Lower leg skin (tissue), 3 donors: Measurements from ENCODE around the gene MTLN.

Source experiments
- CTCF ChIP-seq, 3 donors: fragments of 450-650 bp; IDR thresholded peaks; one replicate each; pipeline ENCODE4 v1.5.1; 2016; ENCODE audit warnings: antibody characterized with exemption in 3 of 3, mild to moderate bottlenecking in 3 of 3, moderate library complexity in 2 of 3
- POLR2A ChIP-seq, 2 donors: fragments of 450-650 bp; IDR thresholded peaks; one replicate each; pipeline ENCODE4 v1.6.1; 2016 to 2017; ENCODE audit warnings: antibody characterized with exemption in 2 of 2, mild to moderate bottlenecking in 1 of 2, moderate library complexity in 1 of 2

DNA sequence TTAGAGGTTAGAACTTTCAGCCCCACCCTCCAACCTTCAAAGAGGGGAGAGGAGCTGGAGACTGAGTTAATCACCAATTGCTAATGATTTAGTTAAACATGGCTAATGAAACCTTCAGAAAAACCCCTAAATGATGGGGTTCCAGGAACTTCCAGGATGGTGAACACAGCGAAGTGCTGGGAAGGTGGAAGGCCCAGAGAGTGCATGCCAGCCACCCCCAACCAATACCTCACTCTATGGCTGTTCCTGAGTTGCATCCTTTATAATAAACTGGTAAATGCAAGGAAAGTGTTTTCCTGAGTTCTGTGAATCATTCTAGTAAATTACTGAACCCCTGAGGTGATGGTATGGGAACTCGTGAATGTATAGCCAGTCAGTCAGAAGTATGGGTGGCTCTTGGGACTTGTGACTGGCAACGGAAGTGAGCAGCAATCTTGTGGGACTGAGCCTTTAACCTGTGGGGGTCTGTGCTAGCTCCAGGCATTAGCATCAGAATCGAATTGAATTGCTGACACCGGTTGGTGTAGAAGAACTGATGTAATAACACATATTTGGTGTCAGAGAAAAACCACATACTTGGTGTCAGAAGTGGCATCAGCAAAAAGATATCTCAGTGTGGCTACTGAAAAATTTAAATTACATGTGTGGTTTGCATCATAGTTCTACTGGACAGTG, 44.9 kb downstream of the MTLN start:
- TF ChIP-seq POLR2A (IDR thresholded peaks at IDR 0.05) (no peak), CTCF (IDR thresholded peaks at IDR 0.05) (no peak)
